ENCODE measurements around the gene SOCS3.

DNA sequence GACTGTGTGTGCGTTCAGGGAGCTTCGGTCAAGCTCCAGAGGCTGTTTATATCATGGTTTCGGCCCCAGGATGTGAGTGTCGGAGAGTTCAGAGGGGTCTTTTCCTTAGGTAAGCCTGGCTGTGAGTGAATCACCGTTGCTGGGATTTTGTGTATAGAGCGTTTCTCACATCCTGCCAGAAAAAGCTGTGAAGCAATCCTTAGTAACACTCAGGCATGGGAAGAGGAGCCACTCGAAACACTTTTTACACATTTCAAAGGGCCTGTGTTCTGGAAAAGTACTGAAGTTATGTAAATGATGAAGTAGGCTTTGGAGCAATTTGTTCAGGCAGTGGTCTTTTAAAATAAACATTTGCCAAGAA is 19.2 kb upstream of the SOCS3 start:
- TF ChIP-seq, protein P1, sequence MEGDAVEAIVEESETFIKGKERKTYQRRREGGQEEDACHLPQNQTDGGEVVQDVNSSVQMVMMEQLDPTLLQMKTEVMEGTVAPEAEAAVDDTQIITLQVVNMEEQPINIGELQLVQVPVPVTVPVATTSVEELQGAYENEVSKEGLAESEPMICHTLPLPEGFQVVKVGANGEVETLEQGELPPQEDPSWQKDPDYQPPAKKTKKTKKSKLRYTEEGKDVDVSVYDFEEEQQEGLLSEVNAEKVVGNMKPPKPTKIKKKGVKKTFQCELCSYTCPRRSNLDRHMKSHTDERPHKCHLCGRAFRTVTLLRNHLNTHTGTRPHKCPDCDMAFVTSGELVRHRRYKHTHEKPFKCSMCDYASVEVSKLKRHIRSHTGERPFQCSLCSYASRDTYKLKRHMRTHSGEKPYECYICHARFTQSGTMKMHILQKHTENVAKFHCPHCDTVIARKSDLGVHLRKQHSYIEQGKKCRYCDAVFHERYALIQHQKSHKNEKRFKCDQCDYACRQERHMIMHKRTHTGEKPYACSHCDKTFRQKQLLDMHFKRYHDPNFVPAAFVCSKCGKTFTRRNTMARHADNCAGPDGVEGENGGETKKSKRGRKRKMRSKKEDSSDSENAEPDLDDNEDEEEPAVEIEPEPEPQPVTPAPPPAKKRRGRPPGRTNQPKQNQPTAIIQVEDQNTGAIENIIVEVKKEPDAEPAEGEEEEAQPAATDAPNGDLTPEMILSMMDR (IDR thresholded peaks at IDR 0.05) = no peak
- TF ChIP-seq POLR2A (IDR thresholded peaks at IDR 0.05) = no peak

All from testis (tissue), 2 donors.